Measurements from ENCODE around the gene POLD3.

POLD3 gene

GRCh38 chr11:74673693-74674360 lies 81.4 kb downstream of the POLD3 start:
- no peak for DNase-seq (ENCODE audit: low read depth)

GRCh38 chr11:74675761-74676160 lies 83.4 kb downstream of the POLD3 start:
- DNase-seq (ENCODE audit: low read depth), result no peak

- DNase-seq (ENCODE audit: low read depth), result no peak
These were observed 84.2 kb downstream of the POLD3 start for GRCh38 chr11:74676596-74676995.

GRCh38 chr11:74677131-74677530 lies 84.7 kb downstream of the POLD3 start:
- DNase-seq (ENCODE audit: low read depth), result no peak

- no peak for DNase-seq (ENCODE audit: low read depth)
These were observed 85.7 kb downstream of the POLD3 start for GRCh38 chr11:74678041-74678440.

- no peak for DNase-seq (ENCODE audit: low read depth)
These were observed 86.5 kb downstream of the POLD3 start for GRCh38 chr11:74678591-74679512.

- DNase-seq (ENCODE audit: low read depth), result no peak
These were observed 87.1 kb downstream of the POLD3 start for GRCh38 chr11:74679513-74679865.

- DNase-seq (ENCODE audit: low read depth), result no peak
These were observed 87.8 kb downstream of the POLD3 start for GRCh38 chr11:74680035-74680671.

- no peak for DNase-seq (ENCODE audit: low read depth)
These were observed 88.5 kb downstream of the POLD3 start for GRCh38 chr11:74680703-74681531.

GRCh38 chr11:74681686-74682651 lies 89.6 kb downstream of the POLD3 start:
- no peak for DNase-seq (ENCODE audit: low read depth)

GRCh38 chr11:74682731-74683278 lies 90.4 kb downstream of the POLD3 start:
- no peak for DNase-seq (ENCODE audit: low read depth)

GRCh38 chr11:74683279-74683871 lies 91.0 kb downstream of the POLD3 start:
- no peak for DNase-seq (ENCODE audit: low read depth)

GRCh38 chr11:74683941-74684481 lies 91.6 kb downstream of the POLD3 start:
- DNase-seq (ENCODE audit: low read depth), result no peak

- no peak for DNase-seq (ENCODE audit: low read depth)
These were observed 92.3 kb downstream of the POLD3 start for GRCh38 chr11:74684661-74685060.

GRCh38 chr11:74685338-74685737 lies 93.0 kb downstream of the POLD3 start:
- no peak for DNase-seq (ENCODE audit: low read depth)

- DNase-seq (ENCODE audit: low read depth), result no peak
These were observed 93.5 kb downstream of the POLD3 start for GRCh38 chr11:74685905-74686304.

GRCh38 chr11:74686792-74687191 lies 94.4 kb downstream of the POLD3 start:
- DNase-seq (ENCODE audit: low read depth), result no peak

- DNase-seq (ENCODE audit: low read depth), result no peak
These were observed 95.0 kb downstream of the POLD3 start for GRCh38 chr11:74687237-74688023.

- DNase-seq (ENCODE audit: low read depth), result no peak
These were observed 97.3 kb downstream of the POLD3 start for GRCh38 chr11:74689666-74690065.
